SK-N-SH treated with all-trans-retinoic acid at 6 μM for 48 hours (cell line): ENCODE data around the gene EDC3.

Experiments used
- CSRNP3 ChIP-seq: fragments of 250-450 bp; sonication (Bioruptor Pico); IDR thresholded peaks from 2 replicates; pipeline ENCODE4 v1.5.1; 2021; ENCODE audit warnings: mild to moderate bottlenecking, moderate library complexity
- OSR1 ChIP-seq: fragments of 250-450 bp; sonication (Bioruptor Pico); IDR thresholded peaks from 2 replicates; pipeline ENCODE4 v1.8.0; 2022; ENCODE audit warnings: moderate library complexity, mild to moderate bottlenecking, inconsistent platforms

DNA sequence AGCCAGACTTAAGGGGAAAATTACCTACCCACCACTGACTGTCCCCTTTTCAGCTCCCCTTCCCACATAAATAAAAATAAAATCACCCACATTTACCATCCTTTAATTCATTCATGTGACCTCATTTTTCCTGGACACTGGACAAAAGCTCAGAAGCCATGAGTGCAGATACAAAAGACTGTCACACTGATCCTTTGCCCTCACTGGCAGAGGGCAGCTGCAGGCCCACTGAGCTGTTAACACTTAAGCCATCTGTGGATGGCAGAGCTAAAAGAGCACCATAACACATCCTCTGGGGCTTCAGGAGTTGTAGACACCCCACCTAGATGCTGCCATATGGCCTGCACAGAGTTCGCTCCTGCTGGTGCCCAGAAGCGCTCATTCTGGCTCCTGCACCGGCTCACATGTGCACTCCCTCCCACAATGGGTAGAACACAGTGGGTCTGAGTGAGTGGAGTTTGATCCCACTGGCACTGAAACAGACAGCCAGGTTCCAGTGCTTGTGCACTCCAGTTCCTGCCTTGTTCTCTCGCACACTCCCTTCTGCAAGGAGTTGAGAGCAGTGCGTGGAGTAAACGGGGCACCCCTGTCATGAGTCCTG is 38.8 kb downstream of the EDC3 start:
- no peak for TF ChIP-seq OSR1 (CRISPR knock-in tag)
- TF ChIP-seq CSRNP3, result no peak
